Activated naive CD8-positive, alpha-beta T cell treated with anti-CD3 and anti-CD28 coated beads, Interleukin-2, amount 10 ng/mL, durations not matched to agents 7 days and 5 days (primary cell): ENCODE results near the gene DAB2IP. TPM values are rescaled to one million over a fixed set of nuclear protein-coding genes. Genes with fewer than 3 reads are reported as not detected.
"Not testable (repeated sequence)": the region's sequence is repeated elsewhere in the genome, so short reads cannot be mapped to it uniquely, and the experiment has no call there.

Experiments used
- ATAC-seq: fragments of 150-1000 bp; cut with Tn5 transposase; one replicate; pipeline ENCODE4 v1.10.0; 2021; ENCODE audit warnings: low read depth, moderate library complexity
- POLR2A ChIA-PET: fragments of 350-600 bp; sonication (Branson Sonifier 250); formaldehyde crosslinking; loops from one replicate; lab custom pipeline; 2021; ENCODE audit warnings: antibody characterized with exemption; lab: Charles Lee
- DNase-seq: peaks from one replicate; pipeline ENCODE4 v3.0.0; 2021
- H3K27ac Mint-ChIP-seq: one replicate; pipeline ENCODE4 v1.8.0; 2022; ENCODE audit warnings: mild to moderate bottlenecking, mixed read lengths
- H3K27me3 Mint-ChIP-seq: one replicate; pipeline ENCODE4 v1.8.0; 2022; ENCODE audit warnings: mild to moderate bottlenecking, moderate library complexity, mixed read lengths
- H3K36me3 Mint-ChIP-seq: one replicate; pipeline ENCODE4 v1.8.0; 2021; ENCODE audit warnings: mild to moderate bottlenecking, mixed read lengths
- H3K4me1 Mint-ChIP-seq: one replicate; pipeline ENCODE4 v1.8.0; 2021; ENCODE audit warnings: mixed read lengths
- H3K4me3 Mint-ChIP-seq: one replicate; pipeline ENCODE4 v1.8.0; 2022; ENCODE audit warnings: mild to moderate bottlenecking, moderate library complexity, mixed read lengths
- H3K9me3 Mint-ChIP-seq: one replicate; pipeline ENCODE4 v1.8.0; 2021; ENCODE audit warnings: mixed read lengths
- total RNA-seq, 2 experiments: library from RNA; stranded (reverse); gene quantifications; one replicate each; pipeline ENCODE4 v1.2.3, GENCODE V29; 2021

DAB2IP gene
- total RNA-seq, 2 experiments from 2014 or later = 0.20 to 0.25 TPM

DNA sequence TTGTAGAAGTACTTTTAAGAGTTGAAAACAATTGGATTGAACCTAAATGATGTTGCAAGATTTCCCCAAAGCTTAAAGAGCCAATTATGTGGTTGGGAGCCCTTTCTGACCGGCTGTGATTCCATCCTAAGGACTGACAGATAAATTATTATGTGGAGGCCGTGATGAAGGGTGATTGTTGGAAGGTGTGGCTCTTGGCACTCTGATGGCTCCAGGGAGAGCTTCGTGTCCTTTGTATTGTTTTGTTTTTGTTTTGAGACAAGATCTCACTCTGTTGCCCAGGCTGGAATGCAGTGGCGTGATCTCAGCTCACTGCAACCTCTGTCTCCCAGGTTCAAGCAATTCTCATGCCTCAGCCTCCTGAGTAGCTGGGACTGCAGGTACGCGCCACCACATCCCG lies 32.5 kb upstream of the DAB2IP start:
- H3K9me3 Mint-ChIP-seq, DNase-seq, H3K27ac Mint-ChIP-seq, ATAC-seq, POLR2A ChIA-PET, H3K36me3 Mint-ChIP-seq, H3K4me3 Mint-ChIP-seq, H3K4me1 Mint-ChIP-seq: not testable (repeated sequence)
- H3K27me3 Mint-ChIP-seq = peaks cover 23% of the 10 kb centered on the region

DNA sequence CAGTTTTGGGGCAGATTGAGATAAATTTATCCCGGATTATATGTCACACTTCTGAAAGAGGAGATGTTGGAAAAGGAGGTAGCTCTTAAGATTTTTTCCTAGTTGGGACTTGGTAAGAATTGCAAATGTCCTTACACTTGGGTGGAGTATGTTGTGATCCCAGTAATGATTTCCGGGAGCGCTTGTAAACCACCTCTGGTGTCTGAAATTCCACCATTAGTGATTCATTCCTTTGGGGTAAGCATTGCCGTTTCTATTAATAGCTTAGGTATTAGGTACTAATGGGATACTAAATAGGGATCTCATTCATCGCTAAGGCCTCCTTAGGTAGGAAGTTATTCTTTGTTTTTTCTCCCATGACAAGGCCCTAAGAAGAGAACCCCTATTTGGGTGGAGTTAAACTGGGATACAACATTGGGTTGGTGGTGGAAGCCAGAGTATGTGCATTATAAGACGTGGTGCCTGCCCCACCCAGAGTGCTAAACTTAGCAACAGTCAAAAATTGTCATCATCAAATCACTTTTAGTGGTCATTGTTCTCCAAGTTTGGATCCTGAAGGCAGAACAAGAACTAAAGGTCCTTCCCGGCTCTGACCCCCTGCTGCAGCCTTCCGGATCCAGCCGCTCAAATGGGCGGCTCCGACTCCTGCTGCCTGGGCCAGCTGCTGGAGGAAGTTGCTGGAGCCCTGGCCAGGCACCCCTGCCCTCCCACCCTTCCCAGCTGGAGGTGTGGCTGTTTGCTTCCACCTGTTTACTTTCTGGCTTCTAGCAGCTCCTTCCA lies 31.7 kb upstream of the DAB2IP start:
- Mint-ChIP-seq H3K27ac (no peak overlapping the region), H3K4me1 (peaks cover 8% of the 10 kb centered on the region), H3K4me3 (no peak overlapping the region), H3K27me3 (peaks cover 14% of the 10 kb centered on the region), H3K36me3 (no peaks in the 10 kb centered on the region), H3K9me3 (no peaks in the 10 kb centered on the region)
- POLR2A ChIA-PET = no interaction called here
- DNase-seq (no peak), ATAC-seq (no peak)

DNA sequence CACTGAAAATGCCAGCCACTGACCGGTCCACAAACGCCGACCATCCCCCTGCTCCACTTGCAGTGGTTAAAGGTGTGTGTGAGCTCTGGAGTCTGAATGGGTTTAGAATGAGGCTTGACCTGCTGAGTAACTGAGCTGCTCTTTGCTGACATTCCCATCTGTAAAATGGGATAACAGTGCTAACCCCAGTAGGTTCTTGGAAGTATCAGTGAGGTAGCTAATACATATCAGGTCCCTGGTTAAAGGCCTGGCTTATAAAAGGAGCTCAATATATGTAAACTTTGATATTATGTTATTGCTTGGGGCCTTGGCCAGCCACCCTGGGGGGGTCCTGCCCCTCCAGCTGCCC lies 31.1 kb upstream of the DAB2IP start:
- H3K9me3 Mint-ChIP-seq = no peaks in the 10 kb centered on the region
- H3K27me3 Mint-ChIP-seq = peaks cover 11% of the 10 kb centered on the region
- H3K27ac Mint-ChIP-seq = no peak overlapping the region
- POLR2A ChIA-PET = no interaction called here
- H3K4me3 Mint-ChIP-seq = no peak overlapping the region
- H3K36me3 Mint-ChIP-seq = no peaks in the 10 kb centered on the region
- no peak for DNase-seq
- peaks cover 8% of the 10 kb centered on the region for H3K4me1 Mint-ChIP-seq
- ATAC-seq = no peak

DNA sequence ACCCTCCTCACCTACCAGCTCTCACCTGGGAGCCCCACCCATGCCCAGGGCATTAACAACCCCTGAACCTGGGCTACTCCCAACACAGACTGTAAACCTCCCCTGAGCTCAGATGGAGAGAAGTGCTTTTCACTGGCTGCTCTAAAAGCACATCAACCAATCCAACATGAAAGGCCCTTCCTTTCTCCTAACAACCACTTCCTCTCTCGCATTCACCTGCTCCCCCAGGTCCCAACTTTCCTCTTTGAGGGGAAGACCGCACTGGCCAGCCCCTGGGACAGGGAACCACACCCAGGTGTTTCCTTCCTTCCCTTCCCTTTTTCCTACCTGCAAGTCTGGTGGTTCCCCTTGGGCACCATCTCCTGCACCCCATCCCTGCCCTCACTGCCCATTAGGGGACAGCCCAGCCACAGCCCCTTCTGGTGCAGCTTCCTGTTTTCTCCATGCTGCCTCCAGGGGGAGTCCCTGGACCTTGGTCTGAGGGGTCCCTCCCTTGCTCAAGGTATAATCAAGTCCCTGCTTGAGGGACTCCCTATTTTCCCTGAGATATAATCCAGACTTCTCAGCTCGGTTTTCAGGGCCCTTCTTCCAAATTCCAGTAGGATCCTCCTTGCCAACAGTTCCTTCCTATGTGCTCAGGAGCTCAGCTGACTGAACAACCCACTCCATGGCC lies 30.5 kb upstream of the DAB2IP start:
- Mint-ChIP-seq H3K4me1 (peaks cover 8% of the 10 kb centered on the region), H3K27me3 (peaks cover 6% of the 10 kb centered on the region), H3K36me3 (no peaks in the 10 kb centered on the region), H3K9me3 (no peaks in the 10 kb centered on the region), H3K4me3 (no peak overlapping the region), H3K27ac (no peak overlapping the region)
- POLR2A ChIA-PET = no interaction called here
- ATAC-seq (no peak), DNase-seq (no peak)

DNA sequence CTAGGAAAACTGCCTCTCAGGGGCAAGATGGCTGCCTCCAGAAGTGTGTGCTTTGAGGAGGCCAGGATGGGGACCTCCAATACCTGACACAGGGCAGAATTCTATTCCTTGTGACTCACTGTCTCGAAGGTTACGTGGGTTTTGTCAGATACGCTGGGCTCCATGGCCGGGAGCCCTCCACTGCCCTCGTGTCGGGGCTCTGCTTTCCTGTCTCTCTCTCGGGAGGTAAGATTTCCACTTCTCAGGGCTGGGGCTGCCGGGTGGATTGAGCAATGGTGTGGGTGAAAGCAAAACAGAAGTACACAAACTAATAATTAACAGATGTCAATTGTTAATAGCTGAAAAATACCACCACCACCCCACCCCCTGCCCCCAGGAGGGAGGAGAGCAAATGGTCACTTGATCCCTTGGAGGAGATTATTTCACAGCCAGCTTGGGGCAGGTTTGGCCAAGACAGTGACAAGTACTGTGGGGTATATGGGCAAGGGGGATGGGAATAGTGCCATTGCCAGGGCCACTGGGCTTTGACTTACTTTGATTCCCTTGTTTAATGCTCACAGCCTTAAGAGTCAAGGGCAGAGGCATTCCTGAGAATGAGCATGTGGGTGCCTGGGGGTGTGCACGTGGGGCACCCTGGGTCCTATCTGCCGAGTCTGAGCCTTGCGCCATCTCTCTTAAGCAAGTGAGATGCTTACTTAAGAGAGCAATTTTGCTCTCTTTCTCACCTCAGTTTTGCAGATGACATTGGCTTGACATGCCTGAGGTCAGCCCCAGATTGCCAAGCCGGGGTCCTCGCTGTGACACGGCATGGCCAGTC lies 28.8 kb upstream of the DAB2IP start:
- no peak overlapping the region for H3K27ac Mint-ChIP-seq
- POLR2A ChIA-PET = no interaction called here
- H3K27me3 Mint-ChIP-seq = peaks cover 8% of the 10 kb centered on the region
- ATAC-seq (no peak), DNase-seq (no peak)
- H3K36me3 Mint-ChIP-seq = no peaks in the 10 kb centered on the region
- H3K9me3 Mint-ChIP-seq = no peaks in the 10 kb centered on the region
- no peak overlapping the region for H3K4me3 Mint-ChIP-seq
- H3K4me1 Mint-ChIP-seq = peaks cover 10% of the 10 kb centered on the region

DNA sequence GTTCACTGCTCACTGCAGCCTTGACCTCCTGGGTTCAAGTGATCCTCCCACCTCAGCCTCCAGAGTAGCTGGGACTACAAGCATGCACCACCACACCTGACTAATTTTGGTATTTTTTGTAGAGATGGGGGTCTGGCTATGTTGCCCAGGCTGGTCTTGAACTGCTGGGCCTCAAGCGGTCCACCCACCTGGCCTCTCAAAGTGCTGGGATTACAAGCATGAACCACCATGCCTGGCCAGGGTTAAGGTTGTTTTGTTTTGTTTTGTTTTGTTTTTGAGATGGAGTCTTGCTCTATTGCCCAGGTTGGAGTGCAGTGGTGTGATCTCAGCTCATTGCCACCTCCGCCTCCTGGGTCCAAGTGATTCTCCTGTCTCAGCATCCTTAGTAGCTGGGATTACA lies 28.0 kb upstream of the DAB2IP start:
- H3K36me3 Mint-ChIP-seq, H3K27ac Mint-ChIP-seq, POLR2A ChIA-PET, H3K4me1 Mint-ChIP-seq, H3K9me3 Mint-ChIP-seq, H3K4me3 Mint-ChIP-seq, DNase-seq, ATAC-seq: not testable (repeated sequence)
- H3K27me3 Mint-ChIP-seq = peaks cover 11% of the 10 kb centered on the region

DNA sequence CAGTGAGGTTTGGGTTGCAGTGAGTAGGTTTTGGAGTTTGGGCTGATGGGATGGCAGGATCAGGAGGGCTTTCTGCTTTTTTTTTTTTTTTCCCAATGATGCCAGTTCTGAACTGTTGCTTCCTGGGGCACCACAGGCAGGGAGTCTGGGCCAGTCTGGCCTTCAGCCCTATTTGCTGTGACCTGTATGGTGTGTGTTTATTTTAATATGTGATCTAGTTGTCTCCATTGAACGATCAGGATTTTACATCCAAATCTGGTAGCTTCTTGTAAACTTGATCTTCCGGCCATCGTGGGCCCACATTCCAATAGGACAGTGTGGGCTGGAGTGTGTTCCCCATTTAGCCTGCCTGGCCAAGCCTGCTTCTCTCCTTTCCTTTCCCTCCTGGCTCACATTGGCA lies 25.8 kb upstream of the DAB2IP start:
- Mint-ChIP-seq H3K4me1 (peaks cover 9% of the 10 kb centered on the region), H3K27me3 (peaks cover 9% of the 10 kb centered on the region)

DNA sequence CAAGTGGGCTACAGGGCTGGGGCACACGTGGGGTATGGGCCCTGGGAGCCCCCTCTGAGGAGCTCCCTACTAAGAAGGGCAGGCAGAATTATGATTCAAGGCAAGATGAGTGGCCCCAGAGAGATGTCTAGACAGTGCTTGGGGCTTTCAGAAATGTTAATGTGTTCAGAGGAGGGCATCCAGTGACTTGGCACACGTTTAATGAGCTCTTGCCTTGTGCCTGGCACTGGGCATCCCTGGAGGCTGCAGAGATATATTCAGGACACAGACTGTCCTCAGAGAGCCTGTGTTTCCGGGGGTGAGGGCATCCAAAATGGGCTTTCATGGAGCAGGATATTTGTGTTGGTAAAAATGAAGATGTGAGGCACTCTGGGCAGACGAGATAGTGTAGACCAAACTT lies 25.4 kb upstream of the DAB2IP start:
- no peak overlapping the region for H3K4me3 Mint-ChIP-seq
- H3K27me3 Mint-ChIP-seq = peaks cover 8% of the 10 kb centered on the region
- DNase-seq (no peak), ATAC-seq (no peak)
- POLR2A ChIA-PET = no interaction called here
- no peak overlapping the region for H3K27ac Mint-ChIP-seq
- peaks cover 5% of the 10 kb centered on the region for H3K4me1 Mint-ChIP-seq
- H3K9me3 Mint-ChIP-seq = no peaks in the 10 kb centered on the region
- no peaks in the 10 kb centered on the region for H3K36me3 Mint-ChIP-seq

More for the DNA sequence above, 25.8 kb upstream of the DAB2IP start:
- no peak for DNase-seq
- H3K36me3 Mint-ChIP-seq = no peaks in the 10 kb centered on the region
- no peak for ATAC-seq
- H3K9me3 Mint-ChIP-seq = no peaks in the 10 kb centered on the region
- H3K27ac Mint-ChIP-seq = no peak overlapping the region
- POLR2A ChIA-PET = no interaction called here
- H3K4me3 Mint-ChIP-seq = no peak overlapping the region

DNA sequence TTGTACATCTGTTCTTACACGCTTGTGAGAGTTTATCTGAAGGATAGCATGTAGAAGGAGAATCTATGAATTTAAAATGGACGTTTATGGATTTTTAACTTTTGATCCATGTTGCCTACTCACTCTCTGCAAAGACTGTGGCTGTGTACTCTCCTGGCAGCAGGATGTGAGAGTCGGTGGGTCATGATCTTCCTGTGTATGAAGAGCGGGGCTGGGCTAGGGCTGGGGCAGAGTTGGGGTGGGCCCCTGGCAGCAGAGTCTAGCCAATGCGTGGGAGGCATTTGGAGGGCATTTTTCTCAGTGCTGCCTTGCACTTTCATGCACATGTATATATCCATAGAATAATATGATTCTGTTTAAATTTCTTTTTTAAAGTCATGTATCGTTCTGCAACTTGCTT lies 24.0 kb upstream of the DAB2IP start:
- Mint-ChIP-seq H3K36me3 (no peaks in the 10 kb centered on the region), H3K27ac (no peak overlapping the region), H3K27me3 (peaks cover 8% of the 10 kb centered on the region), H3K4me1 (peaks cover 2% of the 10 kb centered on the region), H3K9me3 (no peaks in the 10 kb centered on the region), H3K4me3 (no peak overlapping the region)
- POLR2A ChIA-PET = no interaction called here
- DNase-seq = no peak
- no peak for ATAC-seq

DNA sequence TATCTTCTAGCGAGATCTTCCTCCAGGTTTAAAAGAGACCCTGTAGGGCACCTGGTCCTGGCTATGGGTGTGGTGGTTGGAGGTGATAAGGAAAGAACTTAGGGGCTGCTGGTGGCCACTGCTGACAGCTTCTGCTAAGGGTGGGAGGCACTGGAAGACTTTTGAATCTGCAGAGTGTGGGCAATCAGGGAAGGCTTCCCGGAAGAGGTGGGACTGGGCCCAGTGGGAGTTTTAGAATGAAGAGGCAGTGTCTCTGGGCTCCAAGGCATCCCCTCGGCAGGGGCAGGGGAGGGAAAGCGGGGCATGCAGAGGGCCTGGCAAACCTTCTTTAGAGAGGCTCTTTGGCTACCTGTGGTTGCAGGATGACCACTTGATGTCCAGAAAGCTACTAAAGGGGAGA lies 23.0 kb upstream of the DAB2IP start:
- H3K36me3 Mint-ChIP-seq = no peaks in the 10 kb centered on the region
- H3K4me3 Mint-ChIP-seq = no peak overlapping the region
- POLR2A ChIA-PET = no interaction called here
- H3K27ac Mint-ChIP-seq = peak overlapping the region; percentile 68
- peaks cover 2% of the 10 kb centered on the region for H3K4me1 Mint-ChIP-seq
- H3K27me3 Mint-ChIP-seq = peaks cover 8% of the 10 kb centered on the region
- DNase-seq = no peak
- ATAC-seq = no peak
- no peaks in the 10 kb centered on the region for H3K9me3 Mint-ChIP-seq

DNA sequence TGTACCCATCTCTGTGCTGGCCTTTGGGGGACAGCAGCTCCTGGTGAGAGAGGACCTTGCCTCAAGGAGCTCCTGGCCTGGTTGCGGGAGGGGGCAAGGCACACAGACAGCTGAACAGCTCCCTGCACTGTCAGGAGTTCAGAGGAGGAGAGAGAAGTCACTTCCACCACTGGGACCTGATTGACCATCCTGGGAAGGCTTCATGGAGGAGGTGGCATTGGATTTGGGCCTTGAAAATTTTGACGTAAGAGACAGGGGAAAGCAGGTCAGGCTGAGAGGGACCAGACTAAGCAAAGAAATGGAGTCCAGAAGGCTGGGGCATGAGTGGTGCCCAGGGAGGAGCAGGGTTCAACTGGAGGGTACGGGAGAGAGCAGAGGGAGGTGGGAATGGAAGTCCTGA lies 20.3 kb upstream of the DAB2IP start:
- H3K27ac Mint-ChIP-seq = no peak overlapping the region
- POLR2A ChIA-PET = no interaction called here

DNA sequence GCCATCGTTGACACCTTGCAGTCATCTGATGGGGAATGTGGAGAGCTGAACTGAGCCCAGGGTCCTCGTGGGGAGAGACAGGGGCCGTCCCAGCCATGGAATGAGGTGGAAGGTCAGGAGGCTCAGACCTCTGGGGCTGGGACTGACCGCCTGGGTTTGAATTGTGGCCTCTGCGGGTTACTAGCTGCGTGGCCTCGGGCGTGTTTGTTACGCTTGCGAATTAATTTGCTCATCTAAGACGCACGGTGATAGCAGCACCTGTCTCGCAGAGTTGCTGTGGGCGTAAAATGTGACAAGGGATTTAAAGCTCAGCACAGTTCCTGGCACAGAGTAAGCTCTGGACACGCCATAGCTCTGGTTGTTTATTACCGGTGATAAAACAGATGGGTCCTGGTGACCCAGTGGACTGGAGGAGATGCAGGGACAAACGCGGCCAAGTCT lies 19.4 kb upstream of the DAB2IP start:
- Mint-ChIP-seq H3K4me1 (peaks cover 15% of the 10 kb centered on the region), H3K9me3 (no peaks in the 10 kb centered on the region), H3K4me3 (no peak overlapping the region), H3K36me3 (no peaks in the 10 kb centered on the region), H3K27me3 (peaks cover 9% of the 10 kb centered on the region), H3K27ac (no peak overlapping the region)
- ATAC-seq = no peak
- POLR2A ChIA-PET = no interaction called here
- DNase-seq = no peak

More for the DNA sequence above, 20.3 kb upstream of the DAB2IP start:
- Mint-ChIP-seq H3K4me1 (peaks cover 15% of the 10 kb centered on the region), H3K36me3 (no peaks in the 10 kb centered on the region), H3K4me3 (no peak overlapping the region), H3K27me3 (peaks cover 8% of the 10 kb centered on the region), H3K9me3 (no peaks in the 10 kb centered on the region)
- ATAC-seq = no peak
- no peak for DNase-seq

DNA sequence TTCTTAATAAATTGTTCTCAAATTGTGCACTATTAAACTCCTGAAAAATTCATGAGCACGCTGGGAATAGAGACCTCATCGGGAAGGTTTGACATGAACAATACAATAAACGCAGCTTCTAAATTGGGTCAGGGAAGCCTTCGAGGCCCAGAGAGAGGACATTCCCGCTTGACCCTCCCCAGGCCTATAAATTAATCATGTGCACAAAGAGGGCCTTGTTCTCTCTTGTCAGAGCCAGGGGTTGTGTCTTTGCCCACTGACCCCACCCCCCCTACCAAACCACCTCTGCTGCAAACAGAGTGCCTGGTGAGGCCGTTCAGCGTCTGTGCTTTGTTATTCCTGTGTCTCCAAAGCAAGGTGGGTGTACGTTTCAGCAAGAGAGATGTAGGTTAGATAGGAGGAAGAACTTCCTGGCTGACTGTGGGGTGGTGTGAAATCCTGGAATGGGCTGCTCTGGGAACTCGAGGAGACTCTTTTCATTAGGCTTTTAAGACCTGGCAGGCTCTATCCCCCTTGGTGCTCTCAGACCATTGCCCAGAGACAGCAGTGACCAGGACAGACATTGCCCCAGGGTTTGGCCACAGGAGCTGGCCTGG lies 18.2 kb upstream of the DAB2IP start:
- POLR2A ChIA-PET = no interaction called here
- no peak for DNase-seq
- H3K36me3 Mint-ChIP-seq = no peaks in the 10 kb centered on the region

More for the DNA sequence above, 18.2 kb upstream of the DAB2IP start:
- peaks cover 6% of the 10 kb centered on the region for H3K27me3 Mint-ChIP-seq
- H3K9me3 Mint-ChIP-seq = no peaks in the 10 kb centered on the region
- peaks cover 13% of the 10 kb centered on the region for H3K4me1 Mint-ChIP-seq
- no peak overlapping the region for H3K4me3 Mint-ChIP-seq
- no peak for ATAC-seq
- H3K27ac Mint-ChIP-seq = peak overlapping the region; percentile 21
